ENCODE measurements around the gene MYO19. TPM values are rescaled to one million over a fixed set of nuclear protein-coding genes. Genes with fewer than 3 reads are reported as not detected.

Gene MYO19
- total RNA-seq, 2 experiments from 2014 or later: 109 to 154 TPM

GRCh38 chr17:36550491-36551417 is 16.1 kb upstream of the MYO19 start:
- Histone ChIP-seq H3K4me1 (ENCODE audit: insufficient read depth, low read length, poor library complexity, severe bottlenecking) (peaks cover 85% of the 10 kb centered on the region), H4K20me1 (ENCODE audit: insufficient read depth, low read length) (peaks cover 64% of the 10 kb centered on the region), H3K4me2 (ENCODE audit: low read length) (peak overlapping the region; percentile 75), H3K27ac (ENCODE audit: low read depth, low read length, poor library complexity, severe bottlenecking) (peak overlapping the region; percentile 67), H2AFZ (ENCODE audit: low read length) (no peak overlapping the region), H3K9me2 (ENCODE audit: insufficient read depth, low read length) (no peaks in the 10 kb centered on the region), H3K79me2 (ENCODE audit: insufficient read depth, low read depth, low read length) (peaks cover 100% of the 10 kb centered on the region), H3K36me3 (ENCODE audit: insufficient read depth, low read length) (peaks cover 83% of the 10 kb centered on the region), H3K4me3 (ENCODE audit: low read depth, low read length, poor library complexity, severe bottlenecking) (peak overlapping the region; percentile 56), H3K9me3 (ENCODE audit: low read length) (no peaks in the 10 kb centered on the region)
- BruUV-seq (replicated peaks): TSS peak; percentile 1
- POLR2A ChIA-PET: interaction anchor here (0.7 to 1.4 kb wide), 3 partner anchors 14 to 54 kb away, joined by 3 to 5 read pairs (median 3); no protein-coding TSS in a partner anchor
- intact Hi-C loops (cut with micrococcal nuclease; ENCODE audit: unreplicated experiment): loop anchor here (5.0 kb wide), 1 partner anchor 807 kb away; no protein-coding TSS in a partner anchor
- CTCF ChIA-PET (ENCODE audit: unreplicated experiment): no interaction called here
- peak; percentile 57 for DNase-seq (ENCODE audit: low spot score)
- TF ChIP-seq EZH2phosphoT487 (IDR thresholded peaks at IDR 0.05; ENCODE audit: borderline replicate concordance, low read depth, low read length) (no peak), CTCF (conservative IDR thresholded peaks at IDR 0.05; ENCODE audit: low read length) (no peak)

GRCh38 chr17:36547776-36548175 is 13.1 kb upstream of the MYO19 start:
- POLR2A ChIA-PET: no interaction called here
- intact Hi-C loops (cut with micrococcal nuclease; ENCODE audit: unreplicated experiment): no loop called here
- H3K4me1 ChIP-seq (ENCODE audit: insufficient read depth, low read length, poor library complexity, severe bottlenecking): peaks cover 61% of the 10 kb centered on the region
- peak overlapping the region; percentile 95 for H3K27ac ChIP-seq (ENCODE audit: low read depth, low read length, poor library complexity, severe bottlenecking)
- H3K9me2 ChIP-seq (ENCODE audit: insufficient read depth, low read length): no peaks in the 10 kb centered on the region
- H3K79me2 ChIP-seq (ENCODE audit: insufficient read depth, low read depth, low read length): peaks cover 88% of the 10 kb centered on the region
- H3K4me3 ChIP-seq (ENCODE audit: low read depth, low read length, poor library complexity, severe bottlenecking): peak overlapping the region; percentile 97
- H4K20me1 ChIP-seq (ENCODE audit: insufficient read depth, low read length): peaks cover 45% of the 10 kb centered on the region
- H3K36me3 ChIP-seq (ENCODE audit: insufficient read depth, low read length): peaks cover 57% of the 10 kb centered on the region
- peak overlapping the region; percentile 98 for H3K4me2 ChIP-seq (ENCODE audit: low read length)
- TF ChIP-seq EZH2phosphoT487 (IDR thresholded peaks at IDR 0.05; ENCODE audit: borderline replicate concordance, low read depth, low read length) (no peak), CTCF (conservative IDR thresholded peaks at IDR 0.05; ENCODE audit: low read length) (no peak)
- H3K9me3 ChIP-seq (ENCODE audit: low read length): no peaks in the 10 kb centered on the region
- CTCF ChIA-PET (ENCODE audit: unreplicated experiment): no interaction called here
- no peak overlapping the region for H2AFZ ChIP-seq (ENCODE audit: low read length)
- no TSS peak for BruUV-seq (replicated peaks)
- no peak for DNase-seq (ENCODE audit: low spot score)

All from OCI-LY7 (cell line).